Mucosa of rectum (tissue), 2 donors: ENCODE measurements around the gene COL21A1.

Experiments used
- H3K27ac ChIP-seq, 2 donors: one replicate each; pipeline ENCODE4 v1.7.0; 2013; ENCODE audit warnings: inconsistent platforms in 2 of 2, low read depth in 2 of 2, low read length in 2 of 2
- H3K27me3 ChIP-seq, 2 donors: one replicate each; pipeline ENCODE4 v1.7.0; 2013; ENCODE audit warnings: low read length in 2 of 2; ENCODE audit not compliant: control insufficient read depth in 2 of 2, insufficient read depth in 2 of 2
- H3K36me3 ChIP-seq, 2 donors: one replicate each; pipeline ENCODE4 v1.7.0; 2013; ENCODE audit warnings: low read length in 2 of 2; ENCODE audit not compliant: control insufficient read depth in 2 of 2, insufficient read depth in 2 of 2
- H3K4me1 ChIP-seq, 2 donors: one replicate each; pipeline ENCODE4 v1.7.0; 2013; ENCODE audit warnings: low read length in 2 of 2, mild to moderate bottlenecking in 1 of 2; ENCODE audit not compliant: control insufficient read depth in 2 of 2, insufficient read depth in 2 of 2
- H3K4me3 ChIP-seq, 2 donors: one replicate each; pipeline ENCODE4 v1.7.0; 2013; ENCODE audit warnings: low read length in 2 of 2
- H3K9ac ChIP-seq, 2 donors: one replicate each; pipeline ENCODE4 v1.7.0; 2013; ENCODE audit warnings: low read length in 2 of 2, low read depth in 1 of 2, mild to moderate bottlenecking in 1 of 2
- H3K9me3 ChIP-seq, 2 donors: one replicate each; pipeline ENCODE4 v1.7.0; 2013; ENCODE audit warnings: low read length in 2 of 2; ENCODE audit not compliant: control insufficient read depth in 2 of 2
- donor health status: healthy.
- donor health status: Normal muscosa, but diverticular disease.

Gene COL21A1

DNA sequence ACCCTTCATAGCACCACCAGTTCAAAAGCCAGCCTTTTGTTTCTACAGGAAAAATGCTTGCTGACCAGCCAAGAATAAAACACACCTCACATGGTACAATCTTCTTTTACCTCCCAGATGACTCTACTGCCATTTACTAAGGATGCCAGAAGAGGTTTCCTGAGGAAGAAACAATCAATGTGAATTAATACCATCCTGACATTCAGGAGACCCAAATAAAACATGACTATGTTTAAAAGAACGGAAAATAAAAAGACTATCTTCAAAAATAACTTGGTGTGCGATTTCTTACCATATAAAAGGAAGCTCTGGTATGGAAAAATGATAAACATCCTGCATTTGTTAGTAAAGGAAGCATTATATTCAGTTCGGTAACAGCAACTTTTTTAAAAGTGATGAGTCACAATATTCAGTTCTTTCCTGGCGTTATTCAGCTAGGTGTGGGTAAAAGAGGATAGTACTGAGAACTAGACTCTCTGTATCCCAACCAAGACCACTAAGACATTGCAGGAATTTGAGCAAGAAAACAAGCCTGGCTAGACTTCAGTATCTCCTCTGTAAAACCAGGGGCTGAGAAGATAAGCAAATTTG, 16.3 kb downstream of the COL21A1 start:
- H3K36me3 ChIP-seq = no peaks in the 10 kb centered on the region
- no peaks in the 10 kb centered on the region for H3K4me1 ChIP-seq
- no peak overlapping the region for H3K9ac ChIP-seq
- H3K4me3 ChIP-seq = no peak overlapping the region
- H3K27me3 ChIP-seq = no peaks in the 10 kb centered on the region
- no peak overlapping the region for H3K27ac ChIP-seq
- H3K9me3 ChIP-seq = no peaks in the 10 kb centered on the region

DNA sequence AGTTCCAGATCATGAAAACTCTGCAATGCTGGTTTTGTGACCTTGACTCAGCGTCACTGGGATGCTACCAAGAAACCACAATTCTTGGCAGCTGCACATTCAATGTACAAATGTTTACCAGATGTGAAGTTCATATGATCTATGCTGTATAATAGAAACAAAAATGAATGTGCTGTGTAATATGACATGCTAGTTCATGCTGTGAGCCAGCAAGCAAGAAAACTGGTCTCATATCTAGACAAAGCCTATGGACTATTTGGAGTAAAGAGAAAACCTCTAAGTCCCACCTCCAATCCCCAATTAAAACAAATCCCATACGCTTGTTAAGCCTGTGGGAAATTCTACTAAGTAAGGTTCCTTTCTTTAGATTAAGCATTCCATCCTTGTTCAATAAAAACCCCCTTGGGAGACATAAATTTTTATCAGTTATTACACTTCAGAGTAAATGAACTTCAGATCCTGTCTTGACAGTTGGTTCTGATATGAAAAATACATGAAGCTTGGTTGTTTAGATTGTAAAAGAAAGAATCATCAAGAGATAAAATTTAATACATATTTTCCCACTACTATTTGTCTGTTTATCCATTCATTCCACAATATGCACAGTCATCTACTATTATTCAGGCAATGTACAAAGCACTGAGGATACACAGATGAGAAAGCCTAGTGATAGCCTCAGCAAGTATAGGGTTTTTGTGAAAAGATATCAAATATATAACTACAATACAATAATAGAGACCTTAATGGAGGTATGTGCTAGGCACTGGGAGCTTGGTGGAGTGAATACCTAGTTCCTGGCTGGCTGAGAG, 20.1 kb downstream of the COL21A1 start:
- no peak overlapping the region for H3K27ac ChIP-seq
- H3K27me3 ChIP-seq = no peaks in the 10 kb centered on the region
- no peaks in the 10 kb centered on the region for H3K36me3 ChIP-seq
- H3K4me3 ChIP-seq = no peak overlapping the region
- H3K9me3 ChIP-seq = no peaks in the 10 kb centered on the region
- no peak overlapping the region for H3K9ac ChIP-seq
- H3K4me1 ChIP-seq = no peaks in the 10 kb centered on the region

DNA sequence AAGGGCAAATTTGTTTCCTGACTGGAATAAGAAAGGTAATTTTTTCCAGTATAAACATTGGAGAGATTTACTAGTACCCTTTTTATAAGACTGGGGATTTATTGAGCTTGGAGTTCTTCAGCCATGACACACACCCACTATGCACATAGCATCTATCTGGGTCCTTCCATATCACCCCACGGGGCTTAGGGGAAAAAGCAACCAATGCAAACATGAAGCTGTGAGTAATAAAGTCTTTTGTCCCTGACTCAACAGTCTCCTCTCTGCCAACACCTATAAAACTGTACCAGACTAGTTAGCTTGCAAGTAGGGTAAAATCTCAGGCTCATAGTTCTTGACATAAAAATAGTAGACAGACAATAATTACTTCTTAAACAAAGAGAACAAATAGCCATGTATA, 23.4 kb downstream of the COL21A1 start:
- no peak overlapping the region for H3K4me3 ChIP-seq
- H3K27me3 ChIP-seq = no peaks in the 10 kb centered on the region
- no peaks in the 10 kb centered on the region for H3K4me1 ChIP-seq
- no peaks in the 10 kb centered on the region for H3K9me3 ChIP-seq
- H3K27ac ChIP-seq = no peak overlapping the region
- no peaks in the 10 kb centered on the region for H3K36me3 ChIP-seq
- no peak overlapping the region for H3K9ac ChIP-seq

DNA sequence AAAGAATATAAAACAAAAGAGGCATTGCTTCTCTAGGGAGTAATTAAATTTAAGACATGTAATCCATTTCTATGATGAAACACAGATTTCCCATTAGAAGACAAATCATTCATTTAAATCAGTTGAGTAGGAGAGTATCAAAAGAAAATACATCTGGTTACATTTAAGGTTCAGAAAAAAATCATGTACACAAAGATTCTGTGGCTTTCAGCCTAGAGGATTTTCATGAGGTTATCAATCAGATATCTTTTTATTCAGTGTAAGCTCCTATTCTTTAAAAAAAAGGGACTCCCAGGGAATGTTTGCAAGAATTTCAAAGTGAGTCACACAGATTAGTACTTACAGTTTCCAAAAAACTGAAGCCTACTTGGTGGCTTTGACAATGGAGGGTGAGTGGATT, 24.9 kb downstream of the COL21A1 start:
- Histone ChIP-seq H3K9ac (no peak overlapping the region), H3K4me1 (no peaks in the 10 kb centered on the region), H3K36me3 (no peaks in the 10 kb centered on the region), H3K27ac (no peak overlapping the region), H3K4me3 (no peak overlapping the region), H3K9me3 (no peaks in the 10 kb centered on the region), H3K27me3 (no peaks in the 10 kb centered on the region)

DNA sequence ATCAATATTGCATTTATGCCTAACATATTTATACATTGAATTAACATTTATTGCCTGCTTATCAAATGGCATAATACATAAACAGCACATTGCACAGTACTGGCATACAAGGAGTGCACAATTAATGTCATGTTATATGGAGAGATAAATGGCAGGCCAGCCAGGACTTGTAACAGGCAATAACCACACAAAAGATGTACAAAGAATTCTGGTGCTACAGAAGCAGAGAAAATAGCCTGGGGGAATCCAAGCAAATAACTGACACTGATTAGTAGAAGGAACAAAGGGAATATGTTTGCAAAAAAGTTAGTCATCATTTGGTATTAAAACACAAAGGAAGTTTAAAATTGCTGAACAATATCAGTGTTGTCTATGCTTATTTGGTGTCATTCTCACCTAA, 27.3 kb downstream of the COL21A1 start:
- Histone ChIP-seq H3K4me1 (no peaks in the 10 kb centered on the region), H3K27me3 (no peaks in the 10 kb centered on the region), H3K27ac (no peak overlapping the region), H3K4me3 (no peak overlapping the region), H3K36me3 (no peaks in the 10 kb centered on the region), H3K9me3 (no peaks in the 10 kb centered on the region), H3K9ac (no peak overlapping the region)

DNA sequence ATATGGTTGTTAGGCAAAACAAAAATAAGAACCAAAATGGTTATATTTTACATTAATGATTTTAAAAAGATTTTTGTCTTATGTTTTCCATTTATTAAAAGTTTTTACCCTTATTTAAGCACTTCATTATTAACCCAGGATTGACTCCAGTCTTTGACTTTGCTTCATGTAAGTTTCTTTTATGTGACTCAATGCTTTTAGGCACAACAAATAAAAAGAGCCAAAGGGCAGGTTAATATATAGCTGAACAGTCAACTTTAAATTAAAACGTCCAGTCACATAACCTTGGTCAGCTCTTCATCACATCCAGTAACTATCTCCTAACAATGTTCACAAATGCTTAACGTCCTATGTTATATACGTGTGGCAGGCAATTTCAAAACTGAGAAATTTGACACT, 32.7 kb downstream of the COL21A1 start:
- Histone ChIP-seq H3K4me1 (no peaks in the 10 kb centered on the region), H3K36me3 (no peaks in the 10 kb centered on the region), H3K9ac (no peak overlapping the region), H3K4me3 (no peak overlapping the region), H3K27ac (no peak overlapping the region), H3K9me3 (no peaks in the 10 kb centered on the region), H3K27me3 (no peaks in the 10 kb centered on the region)

DNA sequence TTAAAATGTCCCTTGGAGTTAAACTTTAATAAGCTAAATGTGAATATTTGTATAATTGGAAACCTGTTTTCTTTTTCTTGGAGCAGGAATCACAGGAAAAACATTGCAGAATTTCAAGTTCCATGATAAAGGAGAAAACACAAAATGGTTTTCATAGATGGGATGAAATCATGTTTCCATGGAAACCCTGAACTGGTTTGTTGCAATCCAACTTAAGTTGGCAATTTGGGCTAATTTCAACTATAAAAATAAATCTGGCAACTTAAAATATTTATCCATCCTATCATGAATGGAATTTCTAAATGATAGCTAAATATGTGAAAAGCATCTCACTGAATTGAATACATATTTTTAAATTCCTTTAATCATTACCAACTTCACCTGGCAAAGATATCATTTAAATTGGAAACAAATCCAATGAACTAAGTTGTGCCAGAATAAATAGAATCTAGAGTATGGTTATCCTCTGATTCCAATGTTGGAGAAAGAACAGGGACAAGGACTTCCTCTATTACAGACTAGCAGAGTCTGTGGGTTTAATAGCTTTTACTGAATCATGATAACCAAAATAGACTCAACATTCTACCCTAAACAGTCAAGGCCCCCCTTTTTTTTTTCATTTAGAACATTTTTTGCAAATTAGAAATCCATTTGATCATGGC, 33.2 kb downstream of the COL21A1 start:
- Histone ChIP-seq H3K4me1 (no peaks in the 10 kb centered on the region), H3K36me3 (no peaks in the 10 kb centered on the region), H3K27ac (no peak overlapping the region), H3K27me3 (no peaks in the 10 kb centered on the region), H3K4me3 (no peak overlapping the region), H3K9me3 (no peaks in the 10 kb centered on the region), H3K9ac (no peak overlapping the region)

DNA sequence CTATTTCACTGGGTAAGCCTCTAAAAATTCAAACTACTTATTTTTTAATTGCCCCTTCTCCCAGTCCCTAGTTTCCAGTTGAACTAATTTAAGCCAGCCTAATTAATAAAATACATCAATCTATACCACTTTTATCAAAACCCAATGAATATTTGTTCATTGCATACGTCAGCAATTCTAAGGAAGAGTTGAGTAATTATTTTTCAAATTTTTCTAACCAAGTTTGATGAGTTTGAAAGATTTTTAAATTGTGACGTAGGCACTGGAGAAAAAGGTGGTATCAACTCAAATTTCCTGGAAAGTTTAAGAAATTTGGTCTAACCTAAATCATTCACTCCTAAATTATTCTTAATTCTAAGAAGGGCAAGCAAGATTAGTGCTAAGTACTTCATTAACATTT, 35.7 kb downstream of the COL21A1 start:
- H3K36me3 ChIP-seq = no peaks in the 10 kb centered on the region
- H3K27ac ChIP-seq = no peak overlapping the region
- H3K9me3 ChIP-seq = no peaks in the 10 kb centered on the region
- no peak overlapping the region for H3K4me3 ChIP-seq
- H3K4me1 ChIP-seq = no peaks in the 10 kb centered on the region
- H3K9ac ChIP-seq = no peak overlapping the region
- H3K27me3 ChIP-seq = no peaks in the 10 kb centered on the region

DNA sequence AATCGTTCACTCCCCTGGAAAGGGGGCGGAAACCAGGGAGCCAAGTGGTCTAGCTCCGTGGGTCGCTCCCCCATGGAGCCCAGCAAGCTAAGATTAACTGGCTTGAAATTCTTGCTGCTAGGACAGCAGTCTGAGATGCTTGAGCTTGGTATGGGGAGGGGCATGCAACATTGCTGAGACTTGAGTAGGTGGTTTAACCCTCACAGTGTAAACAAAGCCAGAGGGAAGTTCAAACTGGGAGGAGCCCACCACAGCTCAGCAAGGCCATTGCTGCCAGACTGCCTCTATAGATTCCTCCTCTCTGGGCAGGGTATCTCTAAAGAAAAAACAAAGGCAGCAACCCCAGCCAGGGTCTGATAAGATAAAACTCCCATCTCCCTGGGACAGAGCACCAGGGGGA, 43.2 kb downstream of the COL21A1 start:
- H3K27me3 ChIP-seq = no peaks in the 10 kb centered on the region
- H3K9me3 ChIP-seq = no peaks in the 10 kb centered on the region
- H3K27ac ChIP-seq = no peak overlapping the region
- no peaks in the 10 kb centered on the region for H3K4me1 ChIP-seq
- no peak overlapping the region for H3K9ac ChIP-seq
- H3K36me3 ChIP-seq = no peaks in the 10 kb centered on the region
- H3K4me3 ChIP-seq = no peak overlapping the region

DNA sequence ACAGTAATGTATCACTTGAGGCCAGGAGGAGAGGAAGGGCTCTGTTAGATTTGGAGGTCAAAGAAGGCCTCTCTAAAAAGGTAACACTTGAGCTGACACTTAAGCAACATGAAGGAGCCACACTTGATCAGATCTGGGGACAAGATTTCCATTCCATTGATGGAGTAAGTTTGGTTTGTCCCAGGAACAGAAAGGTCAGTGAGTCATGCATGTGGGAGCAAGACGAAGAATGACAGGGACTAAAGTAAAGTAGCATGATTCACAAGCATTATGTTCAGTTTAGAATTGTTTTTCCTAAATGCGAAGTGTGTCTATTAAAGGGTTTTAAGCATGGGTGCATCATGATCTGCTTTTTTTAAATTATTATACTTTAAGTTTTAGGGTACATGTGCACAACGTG, 47.4 kb downstream of the COL21A1 start:
- Histone ChIP-seq H3K9ac (no peak overlapping the region), H3K4me3 (no peak overlapping the region), H3K4me1 (no peaks in the 10 kb centered on the region)

More for the DNA sequence above, 47.4 kb downstream of the COL21A1 start:
- H3K27me3 ChIP-seq = no peaks in the 10 kb centered on the region
- no peak overlapping the region for H3K27ac ChIP-seq
- H3K36me3 ChIP-seq = no peaks in the 10 kb centered on the region
- H3K9me3 ChIP-seq = no peaks in the 10 kb centered on the region
